OCI-LY7 (cell line): ENCODE results near the gene EIF4E. TPM values are rescaled to one million over a fixed set of nuclear protein-coding genes. Genes with fewer than 3 reads are reported as not detected.
"Not testable (repeated sequence)": the region's sequence is repeated elsewhere in the genome, so short reads cannot be mapped to it uniquely, and the experiment has no call there.

Source experiments
- BruUV-seq: library from RNA; stranded (reverse); fragments of 400-500 nt; replicated peaks from 2 replicates; lab custom pipeline; 2021; lab: Mats Ljungman, UMichigan
- CTCF ChIA-PET: fragments of 300-600 bp; sonication (Branson Sonifier 250); formaldehyde crosslinking; loops from one replicate; lab custom pipeline; 2022; ENCODE audit warnings: antibody characterized with exemption; ENCODE audit not compliant: unreplicated experiment; lab: Charles Lee
- POLR2A ChIA-PET: fragments of 300-600 bp; sonication (Branson Sonifier 250); formaldehyde crosslinking; loops from one replicate; lab custom pipeline; 2022; ENCODE audit warnings: antibody characterized with exemption; lab: Charles Lee
- DNase-seq: peaks from one replicate; pipeline ENCODE4 v3.0.0-alpha.2; 2015; ENCODE audit warnings: low spot score
- H2AFZ ChIP-seq: fragments of 200-600 bp; sonication (generic), shearing (Covaris generic); 2 replicates; pipeline ENCODE4 v1.6.1; 2014; ENCODE audit warnings: mild to moderate bottlenecking, antibody characterized with exemption, low read length, moderate library complexity
- H3K27ac ChIP-seq: fragments of 200-600 bp; sonication (generic); 2 replicates; pipeline ENCODE4 v1.5.1; 2014; ENCODE audit warnings: mixed run types, low read depth, mild to moderate bottlenecking, moderate library complexity, low read length, inconsistent platforms; ENCODE audit not compliant: poor library complexity, severe bottlenecking
- H3K36me3 ChIP-seq: fragments of 200-600 bp; sonication (generic); 2 replicates; pipeline ENCODE4 v1.6.1; 2014; ENCODE audit warnings: mild to moderate bottlenecking, antibody characterized with exemption, low read length, moderate library complexity, mixed read lengths; ENCODE audit not compliant: insufficient read depth
- H3K4me1 ChIP-seq: fragments of 200-600 bp; sonication (generic); 2 replicates; pipeline ENCODE4 v1.5.1; 2014; ENCODE audit warnings: mild to moderate bottlenecking, low read length; ENCODE audit not compliant: insufficient read depth, poor library complexity, severe bottlenecking
- H3K4me2 ChIP-seq: fragments of 200-600 bp; sonication (generic); 2 replicates; pipeline ENCODE4 v1.6.1; 2014; ENCODE audit warnings: mild to moderate bottlenecking, low read length
- H3K4me3 ChIP-seq: fragments of 200-600 bp; sonication (generic); 2 replicates; pipeline ENCODE4 v1.5.1; 2014; ENCODE audit warnings: mild to moderate bottlenecking, low read depth, low read length; ENCODE audit not compliant: poor library complexity, severe bottlenecking
- H3K79me2 ChIP-seq: fragments of 200-600 bp; sonication (generic); 2 replicates; pipeline ENCODE4 v1.6.1; 2016; ENCODE audit warnings: low read depth, mild to moderate bottlenecking, low read length, moderate library complexity, mixed read lengths; ENCODE audit not compliant: insufficient read depth
- H3K9me2 ChIP-seq: fragments of 200-600 bp; sonication (generic); 2 replicates; pipeline ENCODE4 v1.6.1; 2016; ENCODE audit warnings: mild to moderate bottlenecking, low read length, mixed read lengths; ENCODE audit not compliant: insufficient read depth
- H3K9me3 ChIP-seq: fragments of 200-600 bp; sonication (generic); 2 replicates; pipeline ENCODE4 v1.6.1; 2014; ENCODE audit warnings: mild to moderate bottlenecking, mixed run types, low read length, mixed read lengths
- H4K20me1 ChIP-seq: fragments of 200-600 bp; sonication (generic); 2 replicates; pipeline ENCODE4 v1.6.1; 2014; ENCODE audit warnings: mild to moderate bottlenecking, antibody characterized with exemption, low read length, moderate library complexity, mixed read lengths; ENCODE audit not compliant: insufficient read depth
- EZH2phosphoT487 ChIP-seq: fragments of 200-600 bp; sonication (generic); IDR thresholded peaks from 2 replicates; pipeline ENCODE4 v1.6.1; 2018; ENCODE audit warnings: low read depth, borderline replicate concordance, mild to moderate bottlenecking, mixed run types, antibody characterized with exemption, low read length, moderate library complexity, mixed read lengths
- intact Hi-C: fragments of 100-400 bp; cut with micrococcal nuclease; formaldehyde crosslinking; loops from one replicate; pipeline ENCODE4 v1.10.0; 2022; ENCODE audit not compliant: unreplicated experiment
- total RNA-seq, 2 experiments: library from RNA; depleted of rRNA in 1 of 2; stranded (reverse); fragments of >200 nt in 1 of 2; shearing (Covaris generic) in 1 of 2; gene quantifications; 2 replicates each; pipeline ENCODE4 v1.2.3, GENCODE V29; 2014 to 2022
- TF ChIP-seq, protein P1 (sequence below): fragments of 200-600 bp; sonication (generic); conservative IDR thresholded peaks from 2 replicates; pipeline ENCODE4 v1.5.1; 2014; ENCODE audit warnings: mild to moderate bottlenecking, antibody characterized with exemption, low read length, moderate library complexity, mixed read lengths

Gene EIF4E
- total RNA-seq, 2 experiments from 2014 or later = 136 to 160 TPM

DNA sequence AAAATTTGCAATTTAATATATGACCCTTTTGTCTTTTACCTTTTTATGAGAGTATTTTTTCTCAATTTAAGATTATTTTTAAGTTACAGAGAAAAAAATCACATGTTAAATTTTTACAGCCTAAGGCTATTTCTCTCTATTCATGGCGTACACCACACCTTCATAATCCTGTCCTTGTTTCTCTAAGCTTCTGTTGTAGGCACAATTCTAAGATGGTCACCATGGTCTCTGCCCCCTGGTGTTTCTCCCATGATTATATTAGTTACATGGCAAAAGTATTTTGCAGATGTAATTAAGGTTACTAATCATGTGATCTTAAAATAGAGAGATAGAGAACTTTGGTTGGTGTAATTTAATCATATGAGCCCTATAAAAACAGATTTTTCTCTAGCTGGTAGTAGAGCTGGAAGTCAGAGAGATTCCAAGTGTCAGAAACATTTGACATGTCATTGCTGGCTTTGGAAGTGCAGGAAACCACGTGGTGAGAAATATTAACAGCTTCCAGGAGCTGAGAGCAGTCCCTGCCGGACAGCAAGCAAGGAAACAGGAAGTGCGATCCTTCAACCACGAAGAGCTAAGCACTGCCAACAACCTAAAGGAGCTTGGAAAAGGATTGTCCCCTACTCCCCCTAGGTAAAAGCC, 89.8 kb downstream of the EIF4E start:
- no peak for DNase-seq
- Histone ChIP-seq H3K27ac (no peak overlapping the region), H3K4me1 (no peaks in the 10 kb centered on the region), H3K4me2 (no peak overlapping the region), H3K4me3 (no peak overlapping the region), H3K79me2 (no peaks in the 10 kb centered on the region), H3K36me3 (no peaks in the 10 kb centered on the region), H2AFZ (no peak overlapping the region), H3K9me3 (no peaks in the 10 kb centered on the region), H4K20me1 (no peaks in the 10 kb centered on the region), H3K9me2 (no peaks in the 10 kb centered on the region)
- ChIA-PET CTCF (no interaction called here), POLR2A (no interaction called here)
- TF ChIP-seq, protein P1, sequence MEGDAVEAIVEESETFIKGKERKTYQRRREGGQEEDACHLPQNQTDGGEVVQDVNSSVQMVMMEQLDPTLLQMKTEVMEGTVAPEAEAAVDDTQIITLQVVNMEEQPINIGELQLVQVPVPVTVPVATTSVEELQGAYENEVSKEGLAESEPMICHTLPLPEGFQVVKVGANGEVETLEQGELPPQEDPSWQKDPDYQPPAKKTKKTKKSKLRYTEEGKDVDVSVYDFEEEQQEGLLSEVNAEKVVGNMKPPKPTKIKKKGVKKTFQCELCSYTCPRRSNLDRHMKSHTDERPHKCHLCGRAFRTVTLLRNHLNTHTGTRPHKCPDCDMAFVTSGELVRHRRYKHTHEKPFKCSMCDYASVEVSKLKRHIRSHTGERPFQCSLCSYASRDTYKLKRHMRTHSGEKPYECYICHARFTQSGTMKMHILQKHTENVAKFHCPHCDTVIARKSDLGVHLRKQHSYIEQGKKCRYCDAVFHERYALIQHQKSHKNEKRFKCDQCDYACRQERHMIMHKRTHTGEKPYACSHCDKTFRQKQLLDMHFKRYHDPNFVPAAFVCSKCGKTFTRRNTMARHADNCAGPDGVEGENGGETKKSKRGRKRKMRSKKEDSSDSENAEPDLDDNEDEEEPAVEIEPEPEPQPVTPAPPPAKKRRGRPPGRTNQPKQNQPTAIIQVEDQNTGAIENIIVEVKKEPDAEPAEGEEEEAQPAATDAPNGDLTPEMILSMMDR = no peak
- no peak for TF ChIP-seq EZH2phosphoT487
- intact Hi-C loops = no loop called here
- BruUV-seq = no TSS peak

DNA sequence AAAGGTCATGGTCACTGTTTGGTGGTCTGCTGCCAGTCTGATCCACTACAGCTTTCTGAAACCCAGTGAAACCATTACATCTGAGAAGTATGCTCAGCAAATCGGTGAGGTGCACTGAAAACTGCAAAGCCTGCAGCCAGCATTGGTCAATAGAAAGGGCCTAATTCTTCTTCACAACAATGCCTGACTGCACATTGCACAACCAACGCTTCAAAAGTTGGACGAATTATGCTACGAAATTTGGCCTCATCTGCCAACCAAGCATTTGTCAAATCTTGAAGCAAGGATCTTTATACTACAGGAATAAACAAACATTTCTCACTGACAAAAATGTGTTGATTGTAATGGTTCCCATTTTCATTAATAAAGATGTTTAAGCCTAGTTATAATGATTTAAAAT, 90.4 kb downstream of the EIF4E start:
- ChIA-PET POLR2A (no interaction called here), CTCF (no interaction called here)
- no peaks in the 10 kb centered on the region for H3K4me1 ChIP-seq
- no peak overlapping the region for H2AFZ ChIP-seq
- no peak overlapping the region for H3K27ac ChIP-seq
- H3K4me3 ChIP-seq = no peak overlapping the region
- TF ChIP-seq, protein P1 = no peak
- no peak for TF ChIP-seq EZH2phosphoT487
- DNase-seq = no peak
- H3K9me2 ChIP-seq = no peaks in the 10 kb centered on the region
- no peaks in the 10 kb centered on the region for H3K79me2 ChIP-seq
- H3K9me3 ChIP-seq = no peaks in the 10 kb centered on the region
- no peaks in the 10 kb centered on the region for H4K20me1 ChIP-seq
- H3K4me2 ChIP-seq = no peak overlapping the region
- no peaks in the 10 kb centered on the region for H3K36me3 ChIP-seq
- intact Hi-C loops = no loop called here
- no TSS peak for BruUV-seq

DNA sequence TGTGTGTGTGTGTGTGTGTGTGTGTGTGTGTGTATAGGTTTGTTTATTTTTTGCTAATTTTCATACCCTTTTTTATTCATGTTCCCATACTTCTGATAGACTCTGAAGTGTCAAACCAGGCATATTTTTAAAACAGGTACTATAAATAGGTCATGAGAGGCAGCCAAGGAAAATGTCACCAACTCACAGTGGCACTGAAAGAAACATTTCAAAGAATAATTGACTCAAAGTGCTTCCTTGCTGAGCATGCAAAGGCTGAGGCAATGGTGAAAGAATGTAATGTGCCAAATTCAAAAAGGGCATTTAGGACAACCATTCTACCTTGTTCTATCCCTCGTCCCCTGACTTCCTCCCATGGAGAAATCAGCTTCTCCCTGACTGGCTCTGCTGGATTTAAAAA, 95.5 kb downstream of the EIF4E start:
- H4K20me1 ChIP-seq = no peaks in the 10 kb centered on the region
- H3K27ac ChIP-seq = no peak overlapping the region
- POLR2A ChIA-PET = no interaction called here
- no peaks in the 10 kb centered on the region for H3K79me2 ChIP-seq
- no peaks in the 10 kb centered on the region for H3K36me3 ChIP-seq
- no peaks in the 10 kb centered on the region for H3K9me3 ChIP-seq
- no TSS peak for BruUV-seq
- H3K4me2 ChIP-seq = no peak overlapping the region
- no peak overlapping the region for H2AFZ ChIP-seq
- intact Hi-C loops = no loop called here
- no peak for DNase-seq
- no peak overlapping the region for H3K4me3 ChIP-seq
- CTCF ChIA-PET = no interaction called here
- H3K9me2 ChIP-seq = no peaks in the 10 kb centered on the region
- TF ChIP-seq, protein P1 = no peak
- no peak for TF ChIP-seq EZH2phosphoT487
- H3K4me1 ChIP-seq = no peaks in the 10 kb centered on the region

DNA sequence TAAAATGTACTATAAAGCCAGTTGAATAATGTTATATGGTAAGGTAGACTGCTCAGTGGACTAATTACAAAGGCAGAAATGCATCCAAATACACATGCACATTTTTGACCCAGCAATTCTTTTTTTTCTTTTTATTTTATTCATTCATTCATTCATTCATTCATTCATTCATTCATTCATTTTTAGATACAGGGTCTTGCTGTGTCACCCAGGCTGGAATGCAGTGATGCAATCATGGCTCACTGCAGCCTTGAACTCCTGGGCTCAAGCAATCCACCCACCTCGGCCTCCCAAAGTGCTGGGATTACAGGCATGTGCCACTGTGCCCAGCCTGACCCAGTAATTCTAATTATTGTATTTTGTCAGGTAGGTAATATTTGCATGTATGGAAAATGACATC, 97.9 kb downstream of the EIF4E start:
- H3K4me1 ChIP-seq, H3K79me2 ChIP-seq, intact Hi-C loops, H3K36me3 ChIP-seq, H3K27ac ChIP-seq, H2AFZ ChIP-seq, H3K4me3 ChIP-seq, CTCF ChIA-PET, DNase-seq, BruUV-seq, H3K4me2 ChIP-seq, H4K20me1 ChIP-seq, H3K9me3 ChIP-seq, H3K9me2 ChIP-seq: not testable (repeated sequence)
- POLR2A ChIA-PET = interaction anchor here (0.8 kb wide), 1 partner anchor 11 kb away, joined by 3 read pairs; no protein-coding TSS in a partner anchor
